SK-N-SH treated with all-trans-retinoic acid at 6 μM for 48 hours (cell line): ENCODE data around the gene TLCD2.
"Not testable (repeated sequence)": the region's sequence is repeated elsewhere in the genome, so short reads cannot be mapped to it uniquely, and the experiment has no call there.

Experiments
- ARNTL ChIP-seq: fragments of 450-650 bp; formaldehyde crosslinking; IDR thresholded peaks from 2 replicates; pipeline ENCODE4 v1.5.0; 2020; ENCODE audit warnings: low read depth, mild to moderate bottlenecking, moderate library complexity, borderline replicate concordance
- CSDC2 ChIP-seq: fragments of 250-450 bp; sonication (Bioruptor Pico); IDR thresholded peaks from 2 replicates; pipeline ENCODE4 v1.5.0; 2020; ENCODE audit warnings: mild to moderate bottlenecking, moderate library complexity
- ISL1 ChIP-seq: fragments of 250-450 bp; sonication (Bioruptor Pico); IDR thresholded peaks from 2 replicates; pipeline ENCODE4 v2.1.2; 2022; ENCODE audit warnings: mild to moderate bottlenecking, moderate library complexity
- OSR1 ChIP-seq: fragments of 250-450 bp; sonication (Bioruptor Pico); IDR thresholded peaks from 2 replicates; pipeline ENCODE4 v1.8.0; 2022; ENCODE audit warnings: moderate library complexity, mild to moderate bottlenecking, inconsistent platforms
- PATZ1 ChIP-seq: fragments of 250-450 bp; sonication (Bioruptor Pico); IDR thresholded peaks from 2 replicates; pipeline ENCODE4 v1.8.0; 2020; ENCODE audit warnings: mild to moderate bottlenecking, moderate library complexity, borderline replicate concordance
- PPARA ChIP-seq: fragments of 250-450 bp; sonication (Bioruptor Pico); IDR thresholded peaks from 2 replicates; pipeline ENCODE4 v1.5.0; 2020; ENCODE audit warnings: mild to moderate bottlenecking, borderline replicate concordance
- RARB ChIP-seq: fragments of 250-450 bp; sonication (Bioruptor Pico); IDR thresholded peaks from 2 replicates; pipeline ENCODE4 v1.8.0; 2021; ENCODE audit warnings: mild to moderate bottlenecking, moderate library complexity
- TCF4 ChIP-seq: fragments of 250-450 bp; sonication (Bioruptor Pico); IDR thresholded peaks from 2 replicates; pipeline ENCODE4 v1.8.0; 2021; ENCODE audit warnings: mild to moderate bottlenecking, moderate library complexity, borderline replicate concordance
- ZFP30 ChIP-seq: fragments of 450-650 bp; formaldehyde crosslinking; IDR thresholded peaks from 2 replicates; pipeline ENCODE4 v1.5.0; 2022; ENCODE audit warnings: mild to moderate bottlenecking, moderate library complexity
- ZNF565 ChIP-seq: fragments of 450-650 bp; formaldehyde crosslinking; conservative IDR thresholded peaks from 2 replicates; pipeline ENCODE4 v1.5.0; 2020; ENCODE audit warnings: low read depth, mild to moderate bottlenecking, moderate library complexity
- ZNF70 ChIP-seq: fragments of 450-650 bp; formaldehyde crosslinking; IDR thresholded peaks from 2 replicates; pipeline ENCODE4 v1.5.0; 2020; ENCODE audit warnings: mild to moderate bottlenecking, moderate library complexity

GRCh38 chr17:1722022-1722421 lies 11.8 kb upstream of the TLCD2 start:
- TF ChIP-seq PATZ1 (CRISPR knock-in tag); ISL1; PPARA (CRISPR knock-in tag); ZFP30 (CRISPR knock-in tag); TCF4 (CRISPR knock-in tag); ZNF565; ARNTL (CRISPR knock-in tag); ZNF70 (CRISPR knock-in tag); OSR1; CSDC2; RARB (CRISPR knock-in tag): not testable (repeated sequence)
